ENCODE measurements around the gene ARL8B.

GRCh38 chr3:5218815-5219214, 96.7 kb downstream of the ARL8B start:
- TF ChIP-seq EZH2 (IDR thresholded peaks at IDR 0.05; ENCODE audit: low read length, unreplicated experiment) (no peak), CTCF (conservative IDR thresholded peaks at IDR 0.05; ENCODE audit: low read depth, low read length) (no peak), EZH2phosphoT487 (IDR thresholded peaks at IDR 0.05; ENCODE audit: borderline replicate concordance, low read length) (no peak)

Data from PC-3 (cell line).